Skeletal muscle cell (primary cell): ENCODE results near the gene MORN5.

Source experiments
- DNase-seq: peaks from one replicate; pipeline ENCODE4 v3.0.0-alpha.2; 2010; ENCODE audit warnings: low read depth
- H3K4me3 ChIP-seq: 2 replicates; pipeline ENCODE4 v1.5.1; 2011; ENCODE audit warnings: low read depth, mild to moderate bottlenecking, control low read depth, low read length, moderate library complexity

The MORN5 gene

DNA sequence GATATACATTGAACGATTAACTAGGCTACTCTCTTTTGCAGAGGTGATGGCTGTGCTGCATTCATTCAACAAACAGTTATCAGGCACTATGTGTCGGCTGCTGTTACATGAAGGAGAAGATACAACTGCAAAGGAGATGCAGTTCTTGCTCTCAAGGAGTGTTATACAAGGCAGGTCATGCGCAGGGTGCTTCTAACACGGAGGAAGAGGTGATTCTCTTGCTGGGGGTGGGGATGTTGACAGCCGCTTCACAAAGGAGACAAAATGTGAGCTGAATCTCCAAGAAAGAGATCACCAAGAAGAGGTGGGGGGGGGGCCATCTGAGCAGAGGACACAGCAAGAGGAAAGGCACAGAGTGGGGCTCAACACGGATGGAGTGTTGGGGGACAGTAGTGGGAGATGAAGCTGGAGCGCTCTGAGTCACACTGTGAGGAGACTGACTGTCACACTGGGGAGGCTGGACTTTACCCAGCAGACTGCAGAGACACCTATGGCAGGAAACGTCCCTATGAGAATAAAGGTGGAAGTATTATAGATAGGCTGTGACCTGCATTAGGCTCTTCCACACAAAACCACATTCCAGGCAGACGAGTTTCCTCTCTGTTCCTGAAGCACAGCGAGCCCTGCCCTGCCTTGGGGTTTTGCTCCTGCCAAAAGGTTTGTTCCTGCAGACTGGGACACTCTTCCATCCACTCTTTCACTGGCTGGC lies 21.0 kb upstream of the MORN5 start:
- no peak overlapping the region for H3K4me3 ChIP-seq
- DNase-seq: no peak

DNA sequence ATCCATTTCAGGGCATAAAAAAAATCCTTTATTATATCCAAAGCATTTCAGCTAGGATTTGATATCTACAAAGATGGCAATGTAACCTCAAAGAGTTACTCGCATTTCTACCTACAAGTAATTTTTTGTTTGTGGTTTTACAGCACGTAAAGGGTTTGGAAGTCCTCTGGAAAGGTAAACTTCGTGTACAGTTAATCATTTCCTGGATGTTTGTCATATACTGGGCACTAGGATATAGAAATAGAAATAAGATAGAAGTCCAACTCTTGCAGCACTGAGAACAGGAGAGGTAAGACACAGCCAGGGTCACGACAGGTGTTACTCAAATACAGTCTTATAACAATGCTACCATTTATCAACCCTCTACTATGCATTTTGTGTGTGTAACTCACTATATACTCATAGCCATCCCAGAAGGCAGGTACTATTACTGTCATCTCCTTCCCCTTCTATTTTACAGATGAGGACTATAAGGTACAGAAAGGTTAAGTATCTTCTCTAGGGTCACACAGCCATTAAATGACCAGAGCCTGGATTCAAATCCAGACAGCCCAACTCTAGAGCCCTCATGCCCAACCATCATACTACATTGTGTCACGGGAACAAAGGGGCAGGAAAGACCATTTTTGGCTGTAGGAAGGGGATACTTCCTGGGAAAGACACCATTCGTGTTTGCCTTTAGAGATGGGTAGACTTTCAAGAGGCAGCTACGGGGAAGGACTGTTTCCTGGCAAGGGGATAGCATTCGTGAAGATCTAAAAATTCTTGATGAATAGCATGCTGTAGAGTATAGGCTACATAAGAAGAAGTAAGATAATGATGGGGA lies 19.1 kb upstream of the MORN5 start:
- no peak overlapping the region for H3K4me3 ChIP-seq
- DNase-seq: no peak

DNA sequence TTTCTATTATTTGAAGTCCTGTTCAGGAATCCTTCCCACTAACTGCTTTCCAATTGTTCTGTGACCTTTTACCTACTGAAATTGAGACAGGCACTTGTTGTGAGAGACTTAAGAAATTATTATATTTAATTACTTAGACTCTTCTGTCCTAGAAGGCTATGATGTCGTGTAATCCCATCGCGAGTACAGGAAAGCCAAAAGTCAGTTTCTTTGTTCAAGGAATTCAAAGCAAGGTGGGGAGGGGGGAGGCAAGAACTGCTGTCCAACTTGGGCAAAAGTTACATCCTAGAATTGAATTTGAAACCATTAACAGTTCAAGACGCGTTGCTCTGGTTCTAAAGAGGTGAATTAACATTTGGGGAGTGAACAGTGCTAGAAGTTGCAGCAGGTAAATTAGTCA lies 18.0 kb upstream of the MORN5 start:
- H3K4me3 ChIP-seq: no peak overlapping the region
- DNase-seq: no peak

DNA sequence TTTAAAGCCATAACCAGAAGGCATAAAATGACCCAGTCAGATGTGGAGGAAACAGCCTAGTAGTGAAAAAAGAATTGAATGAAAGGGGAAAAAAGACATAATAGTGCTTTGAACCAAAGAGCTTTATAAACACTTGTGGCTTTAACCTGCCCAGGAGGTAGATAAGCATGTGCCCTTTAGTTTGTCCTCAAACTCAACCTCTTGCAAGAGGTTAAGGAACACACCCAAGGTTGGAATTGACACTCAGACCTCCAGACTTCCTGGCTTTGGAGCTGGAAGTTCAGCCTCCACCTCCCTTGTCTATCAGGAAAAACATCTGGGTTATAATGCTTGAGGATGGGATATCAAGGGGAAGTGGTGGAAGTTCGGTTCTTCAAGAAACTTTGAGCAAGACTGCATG lies 16.4 kb upstream of the MORN5 start:
- DNase-seq: no peak
- no peak overlapping the region for H3K4me3 ChIP-seq

DNA sequence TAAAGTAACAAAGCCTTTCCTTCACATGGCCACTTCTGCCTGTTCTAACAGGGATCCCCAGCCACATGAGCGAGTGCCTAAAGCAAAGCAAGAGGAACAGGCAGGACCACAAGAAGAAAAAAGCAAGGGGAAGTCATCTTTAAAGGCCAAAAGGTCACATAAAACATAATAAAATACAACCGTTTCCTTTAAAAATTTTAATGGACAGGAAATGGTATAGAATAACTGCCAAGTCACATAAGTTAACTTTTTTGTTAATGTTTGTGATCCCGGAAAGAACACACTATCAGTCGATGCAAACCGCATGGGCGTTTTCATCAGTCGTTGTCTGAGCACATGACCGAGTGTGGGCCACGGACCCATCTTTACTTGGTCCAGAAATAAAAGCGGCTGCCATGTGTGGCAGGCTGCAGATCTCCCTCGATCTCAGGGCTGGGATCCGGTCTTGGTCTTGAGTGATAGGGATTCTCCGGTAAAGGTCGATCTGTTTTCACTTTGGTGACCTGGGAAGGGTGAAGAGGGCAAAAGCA lies 15.8 kb upstream of the MORN5 start:
- H3K4me3 ChIP-seq: no peak overlapping the region
- DNase-seq: no peak

DNA sequence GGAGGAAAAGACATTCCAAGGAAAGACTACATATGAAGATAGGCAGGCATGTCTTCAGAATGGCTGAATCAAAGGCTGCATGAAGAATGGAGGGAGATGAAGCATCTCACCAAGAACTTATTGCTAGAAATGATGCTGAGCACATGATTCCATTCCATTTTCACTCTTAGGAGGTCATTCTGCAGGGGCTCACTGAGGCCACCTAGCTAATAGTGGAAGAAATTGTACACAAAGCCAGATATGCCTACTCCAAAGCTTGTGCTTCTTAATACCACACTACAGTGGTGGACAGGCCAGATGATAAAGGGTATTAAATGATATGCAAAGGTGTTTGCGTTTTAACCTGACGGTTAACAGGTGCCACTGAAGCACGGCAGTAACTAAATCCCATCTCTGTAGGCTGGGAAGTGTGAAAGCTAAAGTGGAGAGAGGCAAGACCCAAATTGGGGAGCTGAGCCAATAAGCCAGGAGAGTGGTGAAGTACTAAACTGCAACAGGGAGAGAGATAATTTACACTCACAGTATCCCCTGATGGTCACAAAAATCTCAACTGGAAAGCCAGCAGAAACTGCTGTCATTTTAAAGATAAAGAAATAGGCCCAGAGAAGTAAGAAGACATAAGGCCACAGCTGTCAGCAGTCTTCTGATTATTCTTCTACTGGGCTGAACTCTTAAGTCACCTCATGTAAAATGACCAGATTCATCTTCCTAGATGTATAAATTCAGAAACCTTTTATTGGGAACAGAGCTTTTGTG lies 14.7 kb upstream of the MORN5 start:
- H3K4me3 ChIP-seq: no peak overlapping the region
- DNase-seq: no peak

DNA sequence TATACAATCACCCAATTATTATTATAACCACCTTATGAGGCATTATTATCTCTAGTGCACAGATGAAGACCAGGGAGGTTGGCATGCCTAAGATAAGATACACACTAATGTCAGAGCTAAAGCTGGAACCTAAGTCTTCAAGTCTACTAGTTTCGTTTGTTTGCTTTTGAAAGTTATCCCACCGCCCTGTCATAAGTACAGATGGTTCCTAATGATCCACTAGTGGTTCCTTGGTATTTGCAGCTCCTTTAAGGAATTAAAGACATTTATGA lies 14.2 kb upstream of the MORN5 start:
- DNase-seq: no peak
- no peak overlapping the region for H3K4me3 ChIP-seq

DNA sequence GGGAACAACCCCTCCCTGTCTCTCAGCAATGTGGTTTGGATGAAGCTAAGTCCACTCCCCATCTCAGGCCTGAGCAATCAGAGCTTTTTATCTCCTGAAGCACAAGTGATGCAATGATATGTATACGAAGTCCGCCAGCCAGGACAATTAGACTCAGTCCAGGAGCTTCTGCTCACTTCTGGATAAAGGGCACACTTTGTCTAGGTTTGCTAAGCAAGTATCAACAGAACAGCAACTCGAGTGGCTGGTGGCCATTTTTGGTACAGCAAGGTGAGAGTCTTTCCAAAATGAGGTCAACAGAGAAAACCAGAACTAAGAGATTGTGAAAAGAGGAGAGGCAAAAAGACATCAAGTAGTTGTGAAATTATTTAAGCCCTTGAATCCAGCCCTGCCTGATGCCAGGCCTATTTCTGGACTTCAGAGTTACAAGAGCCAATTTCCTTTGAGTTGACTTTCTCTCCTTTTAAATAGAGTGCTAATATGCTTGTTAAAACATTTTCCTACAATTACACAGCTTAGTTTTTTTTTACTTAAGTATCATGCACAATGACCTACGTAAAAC lies 8.4 kb upstream of the MORN5 start:
- no peak for DNase-seq
- no peak overlapping the region for H3K4me3 ChIP-seq

DNA sequence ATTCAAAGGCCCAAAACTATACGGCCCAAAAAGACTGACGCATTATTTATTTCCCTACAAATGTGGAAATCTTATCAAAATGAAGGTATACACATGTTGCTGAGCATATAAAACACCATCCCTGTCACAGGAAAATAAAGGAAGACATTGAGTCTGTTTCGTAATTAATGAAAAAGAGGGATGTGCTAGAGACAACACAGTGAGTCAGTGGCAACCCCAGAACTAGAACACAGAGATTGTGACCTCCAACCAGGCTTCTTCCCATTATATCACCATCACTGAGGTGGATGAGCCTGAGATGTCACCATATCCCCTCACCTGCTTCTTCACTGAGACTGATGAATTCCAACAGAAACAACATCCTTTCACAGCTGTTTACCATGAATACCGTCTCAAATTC lies 3.9 kb upstream of the MORN5 start:
- DNase-seq: no peak

DNA sequence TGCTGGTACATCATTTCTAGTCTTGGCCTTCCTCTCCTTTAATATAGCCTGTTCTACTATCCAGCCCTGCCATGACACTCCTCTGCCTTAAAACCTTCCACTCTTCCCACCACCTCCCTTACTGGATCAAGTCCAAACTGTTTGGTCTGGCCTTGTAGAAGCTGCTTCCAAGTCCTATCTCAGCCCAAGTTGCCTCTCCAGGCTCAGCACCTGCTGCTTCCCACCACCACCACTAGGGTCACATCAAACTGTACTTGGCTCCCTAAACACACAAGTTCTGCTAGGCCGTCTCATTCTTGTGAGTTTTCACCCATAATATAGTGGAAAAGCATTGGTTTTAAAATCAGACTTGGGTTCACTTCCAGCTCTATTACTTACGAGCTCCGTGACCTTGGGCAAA lies 1.5 kb upstream of the MORN5 start:
- DNase-seq: no peak
- H3K4me3 ChIP-seq: no peak overlapping the region

More for the DNA sequence above, 3.9 kb upstream of the MORN5 start:
- H3K4me3 ChIP-seq: no peak overlapping the region

DNA sequence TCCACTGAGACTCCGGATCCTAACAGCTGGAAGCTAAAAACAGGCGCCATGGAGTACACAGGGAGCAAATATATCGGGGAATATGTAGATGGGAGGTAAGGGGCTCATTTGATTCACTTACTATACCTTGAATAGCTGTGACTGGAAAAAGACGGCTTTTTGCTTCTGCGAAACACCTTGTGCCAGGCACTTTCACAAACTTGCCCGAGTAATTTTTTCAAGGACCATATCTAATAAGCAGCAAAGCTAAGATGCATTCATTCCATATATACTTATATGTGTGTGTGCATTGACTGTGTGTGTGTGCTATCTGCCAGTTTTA lies 178 bp downstream of the MORN5 start:
- DNase-seq: no peak
- peak overlapping the region; percentile 92 for H3K4me3 ChIP-seq

DNA sequence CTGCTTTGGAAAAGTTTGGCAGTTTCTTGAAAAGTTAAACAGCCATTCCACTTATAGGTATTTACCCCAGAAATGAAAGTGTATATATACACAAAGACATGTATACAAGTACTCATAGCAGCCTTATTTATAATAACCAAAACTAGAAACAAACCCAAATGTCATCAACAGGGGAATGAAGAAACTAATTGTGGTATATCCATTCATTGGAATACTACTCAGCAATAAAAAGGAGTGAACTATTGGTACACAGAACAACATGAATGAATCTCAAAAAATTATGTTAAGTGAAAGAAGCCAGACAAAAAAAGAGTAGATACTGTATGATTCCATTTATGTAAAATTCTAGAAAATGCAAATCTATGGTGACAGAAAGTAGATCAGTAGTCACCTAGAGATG lies 2.7 kb downstream of the MORN5 start:
- H3K4me3 ChIP-seq: no peak overlapping the region
- no peak for DNase-seq

DNA sequence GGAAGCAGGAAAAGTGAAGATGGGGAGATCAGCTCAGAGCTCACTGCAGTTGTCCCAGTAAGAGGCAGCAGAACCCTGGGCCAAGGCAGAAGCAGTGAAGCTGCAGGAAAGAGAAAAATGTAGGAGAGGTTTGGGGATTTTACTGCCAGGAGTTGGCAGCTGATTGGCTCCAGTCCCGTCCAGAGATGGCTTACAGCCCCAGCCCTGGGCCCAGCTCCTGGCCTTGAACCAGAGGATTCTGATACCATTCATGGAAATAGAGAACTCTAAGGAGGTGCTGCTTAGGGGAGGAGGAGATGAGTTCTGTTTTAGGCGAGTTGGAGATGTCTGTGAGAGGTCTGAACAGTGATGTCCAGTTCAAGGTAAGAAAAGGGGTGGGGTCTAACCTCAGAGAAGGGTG lies 4.6 kb downstream of the MORN5 start:
- H3K4me3 ChIP-seq: no peak overlapping the region
- no peak for DNase-seq

DNA sequence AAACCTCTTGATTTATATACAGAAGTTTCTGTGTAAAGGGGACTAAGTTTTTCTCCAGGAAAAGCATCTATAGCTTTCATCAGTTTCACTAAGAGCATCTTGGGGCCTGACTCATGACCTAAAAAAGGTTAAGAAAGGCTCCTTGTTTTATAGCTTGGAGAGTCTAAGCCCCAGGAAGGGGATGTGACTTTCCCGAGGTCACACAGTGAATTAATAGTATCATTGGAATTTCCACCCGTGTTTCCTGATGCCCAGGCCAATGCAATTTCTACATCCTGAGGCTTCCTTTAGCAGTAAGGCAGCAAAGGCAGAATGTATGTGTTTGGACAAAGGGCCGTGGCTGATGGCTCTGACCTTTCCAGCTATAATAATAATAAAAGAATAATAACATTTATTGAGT lies 8.6 kb downstream of the MORN5 start:
- H3K4me3 ChIP-seq: no peak overlapping the region
- no peak for DNase-seq

DNA sequence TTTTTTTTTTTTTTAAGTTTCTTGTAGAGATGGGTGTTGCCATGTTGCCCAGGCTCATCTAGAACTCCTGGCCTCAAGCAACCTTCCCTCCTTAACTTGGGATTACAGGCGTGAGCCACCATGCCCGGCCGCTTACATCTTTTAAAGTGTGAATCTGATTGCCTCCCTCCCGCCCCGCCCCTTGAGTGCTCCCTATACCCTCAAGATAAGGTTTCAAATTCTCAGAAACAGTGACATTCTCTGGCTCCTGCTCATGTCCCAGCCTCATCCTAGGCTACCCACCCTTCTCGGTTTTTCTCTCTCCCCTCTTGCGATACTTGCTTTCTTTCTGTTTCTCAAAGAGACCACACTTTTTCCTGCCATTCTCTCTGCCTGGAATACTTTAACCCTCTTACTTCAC lies 12.4 kb downstream of the MORN5 start:
- no peak for DNase-seq
- H3K4me3 ChIP-seq: no peak overlapping the region

DNA sequence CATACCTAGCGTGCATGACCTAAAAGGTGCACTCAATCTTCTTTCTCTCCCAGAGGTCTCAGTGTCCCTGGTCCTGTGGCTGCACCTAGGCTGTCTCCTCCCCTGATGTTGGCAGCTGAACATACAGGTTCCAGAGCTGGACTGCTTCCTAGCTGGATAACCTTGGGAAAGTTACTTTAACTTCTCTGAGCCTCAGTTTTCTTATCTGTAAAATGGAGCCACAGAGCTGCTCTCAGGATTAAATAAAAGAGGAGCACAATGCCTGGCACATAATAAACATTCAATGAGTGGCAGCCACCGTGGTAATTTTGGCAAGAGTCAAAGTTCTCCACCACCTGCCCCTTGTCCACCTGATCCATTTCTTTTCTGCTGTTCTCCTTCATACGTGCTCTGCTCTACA lies 14.0 kb downstream of the MORN5 start:
- no peak for DNase-seq
- no peak overlapping the region for H3K4me3 ChIP-seq

DNA sequence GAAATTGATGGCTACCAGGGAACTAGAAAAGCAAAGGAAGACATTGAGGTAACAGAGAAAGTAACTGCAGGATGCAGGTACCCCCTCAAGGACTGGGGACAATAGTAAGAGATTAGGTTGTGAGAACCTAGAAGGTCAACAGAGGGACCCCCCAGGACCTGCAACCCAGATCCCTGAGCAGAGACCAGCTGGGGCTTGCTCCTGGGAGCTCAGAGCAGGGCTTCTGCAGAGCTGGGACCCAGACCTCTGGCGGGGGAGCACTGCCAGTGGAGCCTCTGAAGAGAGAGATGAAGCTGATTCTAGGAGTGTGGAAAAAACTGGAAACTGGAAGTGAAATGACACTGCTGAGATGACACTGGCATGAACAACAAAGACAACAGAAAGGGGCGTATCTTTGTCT lies 17.2 kb downstream of the MORN5 start:
- no peak for DNase-seq
- no peak overlapping the region for H3K4me3 ChIP-seq

DNA sequence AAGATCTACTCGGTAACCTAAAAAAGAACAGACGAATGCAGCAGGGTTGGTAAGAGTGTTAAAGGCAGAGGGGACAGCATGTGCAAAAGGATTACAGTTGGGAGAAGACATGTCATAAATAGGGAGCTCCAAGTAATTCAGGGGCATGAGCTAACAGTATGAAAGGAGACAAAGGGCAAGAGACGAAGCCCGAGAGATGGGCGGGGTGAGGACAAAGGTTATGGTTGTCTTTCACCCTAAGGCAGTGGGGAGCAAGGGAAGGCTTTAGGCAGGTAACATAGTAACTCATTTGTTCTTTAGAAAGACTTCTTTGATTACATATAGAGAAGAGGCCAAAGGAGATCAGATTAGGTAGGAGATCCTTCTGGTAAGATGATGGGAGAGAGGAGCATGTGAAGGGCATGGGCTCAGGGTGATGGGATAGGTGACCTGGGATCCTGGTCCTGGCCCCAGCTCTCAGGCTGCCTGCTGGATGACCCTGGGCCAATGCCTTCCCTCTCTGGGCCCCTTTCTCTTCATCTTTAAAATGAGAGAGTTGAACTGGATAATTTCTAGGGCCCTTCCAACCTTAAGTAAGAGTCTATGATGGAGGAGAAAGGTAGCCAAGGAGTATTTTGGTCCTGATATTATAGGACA lies 19.5 kb downstream of the MORN5 start:
- no peak overlapping the region for H3K4me3 ChIP-seq

DNA sequence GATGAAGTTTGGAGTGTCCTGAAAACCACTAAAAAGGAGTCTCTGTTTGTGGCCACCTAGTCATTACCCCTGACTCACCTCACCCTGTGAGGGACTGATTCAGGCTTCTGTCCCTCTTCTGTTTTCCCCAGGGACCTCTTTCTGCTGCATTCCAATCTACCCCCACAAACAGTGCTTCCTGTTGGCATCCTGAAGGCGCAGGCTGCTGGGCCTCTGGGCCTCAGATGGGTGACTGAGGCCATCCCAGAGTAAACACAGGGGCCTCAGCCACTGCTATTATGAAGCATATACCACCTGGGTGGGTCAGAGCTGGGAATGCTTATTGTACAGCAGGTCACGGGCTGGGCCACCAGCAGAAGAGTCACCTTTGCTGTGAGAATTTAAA lies 20.0 kb downstream of the MORN5 start:
- no peak for DNase-seq
- no peak overlapping the region for H3K4me3 ChIP-seq

More for the DNA sequence above, 19.5 kb downstream of the MORN5 start:
- no peak for DNase-seq

DNA sequence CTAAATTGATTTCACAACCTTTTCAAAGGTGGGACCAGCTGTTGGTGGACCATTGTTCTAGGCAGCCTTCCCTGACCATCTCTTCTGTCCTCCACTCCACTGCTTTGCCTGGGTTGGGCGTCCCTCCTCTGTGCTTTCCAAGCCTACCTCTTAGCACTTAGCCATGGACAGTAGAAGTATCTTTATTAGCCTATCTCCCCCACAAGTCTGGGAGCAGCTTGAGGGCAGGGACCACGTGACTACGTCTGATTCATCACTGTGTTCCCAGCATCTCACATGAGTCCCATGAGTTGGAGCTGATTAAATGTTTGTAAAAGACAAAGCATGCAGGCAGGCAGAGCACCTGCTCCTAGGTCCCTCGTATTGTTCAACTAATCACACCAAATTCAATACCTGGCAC lies 20.9 kb downstream of the MORN5 start:
- DNase-seq: peak; percentile 57

More for the DNA sequence above, 20.9 kb downstream of the MORN5 start:
- H3K4me3 ChIP-seq: no peak overlapping the region
